LNCaP clone FGC (cell line): ENCODE measurements around the gene VWA1.

Source experiments
- DNase-seq: peaks from one replicate; pipeline ENCODE4 v3.0.0-alpha.2; 2011; ENCODE audit warnings: low read depth
- H3K4me3 ChIP-seq: 2 replicates; pipeline ENCODE4 v1.5.1; 2011; ENCODE audit warnings: mild to moderate bottlenecking, low read depth, low read length, control low read depth
- CTCF ChIP-seq: IDR thresholded peaks from 2 replicates; pipeline ENCODE4 v1.5.1; 2012; ENCODE audit warnings: mild to moderate bottlenecking; ENCODE audit not compliant: control insufficient read depth, insufficient read depth; ENCODE audit errors: extremely low read depth

The VWA1 gene

GRCh38 chr1:1435106-1435903 lies at the start of gene VWA1:
TSS of gene VWA1 (plus strand) at chr1:1435690. CDS start at chr1:1435749, 59 bp downstream.
- no peak for DNase-seq
- no peak for TF ChIP-seq CTCF
- H3K4me3 ChIP-seq, result peak within 1 kb of the TSS; percentile 95

GRCh38 chr1:1385931-1386330 lies 49.6 kb upstream of the VWA1 start:
- no peak for TF ChIP-seq CTCF
- H3K4me3 ChIP-seq, result no peak overlapping the region
- DNase-seq, result no peak

- no peak overlapping the region for H3K4me3 ChIP-seq
- no peak for DNase-seq
- TF ChIP-seq CTCF, result no peak
Observed at GRCh38 chr1:1387098-1388077, 48.1 kb upstream of the VWA1 start.

GRCh38 chr1:1388078-1388472 lies 47.4 kb upstream of the VWA1 start:
- no peak overlapping the region for H3K4me3 ChIP-seq
- TF ChIP-seq CTCF, result no peak
- no peak for DNase-seq

GRCh38 chr1:1390675-1391074 lies 44.8 kb upstream of the VWA1 start:
- no peak for DNase-seq
- TF ChIP-seq CTCF, result no peak
- H3K4me3 ChIP-seq, result no peak overlapping the region

GRCh38 chr1:1391225-1391624 lies 44.3 kb upstream of the VWA1 start:
- no peak for DNase-seq
- TF ChIP-seq CTCF, result no peak
- no peak overlapping the region for H3K4me3 ChIP-seq
